BJ (cell line): ENCODE measurements around the gene PACSIN2. TPM values are rescaled to one million over a fixed set of nuclear protein-coding genes. Genes with fewer than 3 reads are reported as not detected.

Source experiments
- CTCF ChIA-PET: fragments of 350-600 bp; formaldehyde crosslinking; extraction: SDS; loops from one replicate; lab custom pipeline; 2021; ENCODE audit warnings: antibody characterized with exemption, inconsistent platforms; lab: Yijun Ruan, JAX
- POLR2A ChIA-PET: fragments of 300-600 bp; sonication (Branson Sonifier 250); formaldehyde crosslinking; extraction: SDS; loops from one replicate; lab custom pipeline; 2021; ENCODE audit warnings: antibody characterized with exemption; lab: Charles Lee
- DNase-seq: peaks from one replicate; pipeline ENCODE4 v3.0.0-alpha.2; 2011; ENCODE audit warnings: low read depth
- H3K27me3 ChIP-seq: 2 replicates; pipeline ENCODE4 v1.6.0; 2011; ENCODE audit warnings: low read length; ENCODE audit not compliant: control insufficient read depth, insufficient read depth
- H3K36me3 ChIP-seq: 2 replicates; pipeline ENCODE4 v1.5.1; 2011; ENCODE audit warnings: low read length; ENCODE audit not compliant: control insufficient read depth, insufficient read depth
- H3K4me3 ChIP-seq: 2 replicates; pipeline ENCODE4 v1.5.1; 2011; ENCODE audit warnings: low read depth, mild to moderate bottlenecking, control low read depth, low read length
- polyA plus RNA-seq: library from polyadenylated mRNA; depleted of rRNA; stranded (reverse); fragments of >200 nt; gene quantifications from 2 replicates; pipeline ENCODE4 v1.2.3, GENCODE V29; 2011
- TF ChIP-seq, protein P1 (sequence below): IDR thresholded peaks from 2 replicates; pipeline ENCODE4 v1.5.1; 2011; ENCODE audit warnings: low read depth, mild to moderate bottlenecking, control low read depth, inconsistent platforms, low read length, moderate library complexity; ENCODE audit not compliant: insufficient read depth

PACSIN2 gene
- polyA plus RNA-seq, 1 experiment = 86.3 TPM

DNA sequence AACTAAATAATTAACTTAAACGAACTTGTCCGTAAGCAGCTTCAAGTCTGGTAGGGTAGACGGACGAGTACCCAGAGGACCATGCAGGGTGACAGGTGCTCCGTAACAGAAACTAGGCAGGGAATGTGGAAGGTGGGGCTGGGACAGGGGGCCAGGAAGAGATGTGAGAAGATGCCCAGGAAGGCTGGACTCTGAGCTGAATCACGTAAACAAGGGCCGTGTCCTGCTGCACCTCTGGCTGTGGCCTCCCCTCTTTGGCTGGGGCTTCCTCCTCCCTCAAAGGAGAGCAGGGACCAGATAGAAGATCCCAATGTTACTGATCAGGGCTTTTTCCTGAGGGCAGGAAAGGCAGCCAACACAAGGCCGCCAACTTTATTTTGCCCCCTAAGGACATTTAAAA, 47.9 kb downstream of the PACSIN2 start:
- DNase-seq = no peak
- Histone ChIP-seq H3K27me3 (no peaks in the 10 kb centered on the region), H3K36me3 (peaks cover 1% of the 10 kb centered on the region), H3K4me3 (no peak overlapping the region)
- TF ChIP-seq, protein P1, sequence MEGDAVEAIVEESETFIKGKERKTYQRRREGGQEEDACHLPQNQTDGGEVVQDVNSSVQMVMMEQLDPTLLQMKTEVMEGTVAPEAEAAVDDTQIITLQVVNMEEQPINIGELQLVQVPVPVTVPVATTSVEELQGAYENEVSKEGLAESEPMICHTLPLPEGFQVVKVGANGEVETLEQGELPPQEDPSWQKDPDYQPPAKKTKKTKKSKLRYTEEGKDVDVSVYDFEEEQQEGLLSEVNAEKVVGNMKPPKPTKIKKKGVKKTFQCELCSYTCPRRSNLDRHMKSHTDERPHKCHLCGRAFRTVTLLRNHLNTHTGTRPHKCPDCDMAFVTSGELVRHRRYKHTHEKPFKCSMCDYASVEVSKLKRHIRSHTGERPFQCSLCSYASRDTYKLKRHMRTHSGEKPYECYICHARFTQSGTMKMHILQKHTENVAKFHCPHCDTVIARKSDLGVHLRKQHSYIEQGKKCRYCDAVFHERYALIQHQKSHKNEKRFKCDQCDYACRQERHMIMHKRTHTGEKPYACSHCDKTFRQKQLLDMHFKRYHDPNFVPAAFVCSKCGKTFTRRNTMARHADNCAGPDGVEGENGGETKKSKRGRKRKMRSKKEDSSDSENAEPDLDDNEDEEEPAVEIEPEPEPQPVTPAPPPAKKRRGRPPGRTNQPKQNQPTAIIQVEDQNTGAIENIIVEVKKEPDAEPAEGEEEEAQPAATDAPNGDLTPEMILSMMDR = no peak
- POLR2A ChIA-PET = no interaction called here
- CTCF ChIA-PET = interaction anchor here (1.2 to 2.2 kb wide), 3 partner anchors 11 to 176 kb away, joined by 3 to 4 read pairs (median 3); no protein-coding TSS in a partner anchor

DNA sequence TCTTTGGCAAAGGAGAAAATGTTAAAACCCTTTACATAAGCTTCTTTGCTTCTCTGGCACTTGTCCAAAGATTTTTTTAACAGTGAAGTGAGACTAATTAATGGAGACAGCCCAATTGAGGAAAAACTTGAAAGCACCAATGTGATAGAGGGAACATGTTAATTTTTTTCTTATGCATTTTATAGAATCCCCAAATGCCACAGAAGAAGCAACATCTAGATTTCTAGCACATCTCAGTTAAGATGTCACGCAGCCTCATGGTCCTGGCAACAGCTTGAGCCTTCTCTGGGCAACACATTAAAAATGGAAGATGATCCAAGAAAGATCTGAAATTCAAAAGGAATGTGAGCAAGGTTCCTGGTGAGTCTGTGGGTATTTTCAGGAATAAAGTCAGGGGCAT, 48.5 kb downstream of the PACSIN2 start:
- no peak for DNase-seq
- peaks cover 1% of the 10 kb centered on the region for H3K36me3 ChIP-seq
- ChIA-PET CTCF (interaction anchor here (1.2 to 2.2 kb wide), 2 partner anchors 12 to 19 kb away, joined by 4 to 6 read pairs; no protein-coding TSS in a partner anchor), POLR2A (no interaction called here)
- H3K27me3 ChIP-seq = no peaks in the 10 kb centered on the region
- no peak overlapping the region for H3K4me3 ChIP-seq
- TF ChIP-seq, protein P1 = no peak

DNA sequence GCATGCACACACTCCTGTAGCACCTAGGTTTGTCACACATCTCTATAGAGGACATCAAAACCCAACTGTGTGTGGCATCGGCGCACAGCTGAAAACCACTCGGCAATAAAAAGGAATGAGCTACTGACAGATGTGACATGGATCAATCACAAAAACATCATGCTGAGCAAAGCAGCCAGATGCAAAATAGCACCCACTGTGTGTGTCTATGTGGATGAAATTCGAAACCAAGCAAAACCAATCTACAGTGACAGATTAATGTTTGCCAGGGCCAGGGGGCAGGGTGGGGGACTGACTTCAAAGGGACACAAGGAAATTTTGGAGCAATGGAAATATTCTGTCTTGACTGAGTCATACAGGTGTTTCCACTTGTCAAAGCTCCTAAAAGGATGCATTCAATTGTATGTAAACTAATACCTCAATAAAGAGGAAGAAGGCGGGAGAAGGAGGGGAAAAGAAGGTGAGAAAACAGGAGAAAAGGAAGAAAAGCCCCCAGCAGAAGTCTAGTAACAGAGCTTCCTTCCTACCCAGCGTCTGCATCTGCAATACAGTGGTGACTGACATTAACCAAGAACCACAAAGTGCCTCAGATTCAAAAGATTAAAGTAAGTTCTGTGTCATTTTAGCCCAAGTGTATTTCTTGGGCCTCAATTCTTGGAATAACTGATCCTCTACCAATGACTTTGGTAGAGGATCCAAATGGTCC, 49.8 kb downstream of the PACSIN2 start:
- TF ChIP-seq, protein P1 = no peak
- H3K4me3 ChIP-seq = no peak overlapping the region
- POLR2A ChIA-PET = no interaction called here
- no peaks in the 10 kb centered on the region for H3K27me3 ChIP-seq
- CTCF ChIA-PET = interaction anchor here (0.7 to 1.2 kb wide), 2 partner anchors 12 to 18 kb away, joined by 3 to 6 read pairs; no protein-coding TSS in a partner anchor
- DNase-seq = no peak
- peaks cover 1% of the 10 kb centered on the region for H3K36me3 ChIP-seq

DNA sequence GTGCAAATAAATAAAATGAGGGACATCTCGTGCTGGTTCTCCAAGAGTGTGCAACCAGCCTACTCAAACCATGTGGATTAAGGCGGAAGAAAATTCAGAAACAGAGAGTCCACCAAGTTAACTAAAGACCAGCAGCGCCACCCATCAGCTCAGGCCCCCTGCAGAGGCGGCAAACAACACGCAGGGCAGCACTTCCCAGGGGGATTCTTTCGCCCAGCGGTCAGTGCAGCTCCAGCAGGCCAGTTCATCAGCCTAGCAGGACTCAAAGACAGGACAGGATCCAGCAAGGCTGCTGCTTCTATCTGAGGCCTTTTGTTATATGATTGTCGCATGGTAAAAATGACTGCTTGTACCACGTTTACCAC, 51.7 kb downstream of the PACSIN2 start:
- POLR2A ChIA-PET = no interaction called here
- DNase-seq = no peak
- H3K27me3 ChIP-seq = no peaks in the 10 kb centered on the region
- CTCF ChIA-PET = no interaction called here
- peaks cover 1% of the 10 kb centered on the region for H3K36me3 ChIP-seq
- no peak overlapping the region for H3K4me3 ChIP-seq
- TF ChIP-seq, protein P1 = no peak

DNA sequence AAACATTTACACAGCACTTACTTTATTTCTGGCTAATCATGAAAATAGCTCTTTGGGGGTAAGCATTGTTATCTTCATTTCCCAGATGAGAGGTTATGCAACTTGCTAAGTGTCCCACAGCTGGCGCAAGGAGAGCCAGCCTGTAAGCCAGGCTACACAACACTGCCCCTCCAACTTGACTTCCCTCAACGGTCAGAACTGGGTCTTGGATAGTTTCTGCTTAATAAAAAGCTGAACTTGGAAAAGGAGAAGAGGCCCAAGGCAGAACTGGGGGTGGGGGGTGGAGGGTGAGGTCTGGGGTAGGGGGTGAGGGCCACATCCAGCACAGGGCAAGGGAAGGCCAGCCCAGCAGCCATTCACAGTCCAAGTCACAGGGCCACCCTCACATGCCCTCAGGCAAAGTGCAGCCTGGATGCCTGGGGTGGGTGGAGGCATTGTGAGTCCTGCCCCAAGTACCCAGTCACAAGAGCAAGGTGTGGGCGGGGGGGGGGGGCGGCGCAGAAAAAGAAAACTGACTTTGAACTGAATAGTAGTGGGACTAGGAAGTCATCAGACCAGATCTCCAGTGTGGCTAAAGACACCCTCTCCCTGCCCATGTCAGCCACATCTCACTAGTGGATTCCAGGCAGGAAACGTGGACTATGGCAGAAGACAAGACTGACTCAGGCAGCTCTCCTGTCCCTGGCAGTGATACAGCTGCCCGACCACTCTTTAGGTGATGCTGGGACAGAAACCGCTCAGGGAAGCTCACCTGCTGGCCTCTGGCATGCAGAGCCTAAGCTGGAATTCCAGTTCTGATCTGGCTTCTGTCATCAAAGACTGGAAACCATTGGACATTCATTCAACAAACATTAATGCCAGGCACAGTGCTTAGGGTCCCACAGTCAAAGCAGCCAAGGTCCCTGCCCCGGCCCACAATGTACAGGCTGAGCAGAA, 52.4 kb downstream of the PACSIN2 start:
- POLR2A ChIA-PET = no interaction called here
- no peak for DNase-seq
- no peaks in the 10 kb centered on the region for H3K27me3 ChIP-seq
- CTCF ChIA-PET = no interaction called here
- H3K4me3 ChIP-seq = no peak overlapping the region
- TF ChIP-seq, protein P1 = no peak
- peaks cover 1% of the 10 kb centered on the region for H3K36me3 ChIP-seq
